SIG-M5 treated with dmso at 0.1 percent for 504 hours (cell line): ENCODE measurements around the gene XNDC1N.
A peak's percentile ranks its signal among the peaks of the same experiment; 100 is the strongest.

ENCODE experiments used
- DNase-seq: peaks from one replicate; lab custom pipeline; 2025; ENCODE audit not compliant: unreplicated experiment; lab: John Stamatoyannopoulos, UW

XNDC1N gene

GRCh38 chr11:71927820-71928736 lies at the start of gene XNDC1N:
TSS of gene XNDC1N (minus strand) at chr11:71928594. CDS start at chr11:71923353, 5,241 bp downstream.
- peak; percentile 94 for DNase-seq

- peak; percentile 28 for DNase-seq
Observed at GRCh38 chr11:71977743-71978418, 49.5 kb upstream of the XNDC1N start.

GRCh38 chr11:71977090-71977489 lies 48.7 kb upstream of the XNDC1N start:
- no peak for DNase-seq

GRCh38 chr11:71976551-71976950 lies 48.2 kb upstream of the XNDC1N start:
- no peak for DNase-seq

GRCh38 chr11:71971680-71972079 lies 43.3 kb upstream of the XNDC1N start:
- no peak for DNase-seq

- DNase-seq = no peak
Observed at GRCh38 chr11:71964641-71965040, 36.2 kb upstream of the XNDC1N start.

GRCh38 chr11:71963468-71963867 lies 35.1 kb upstream of the XNDC1N start:
- DNase-seq = no peak

- DNase-seq = peak; percentile 52
Observed at GRCh38 chr11:71962428-71963038, 34.1 kb upstream of the XNDC1N start.

- DNase-seq = no peak
Observed at GRCh38 chr11:71955898-71956456, 27.6 kb upstream of the XNDC1N start.

- no peak for DNase-seq
Observed at GRCh38 chr11:71951741-71952310, 23.4 kb upstream of the XNDC1N start.

- DNase-seq = no peak
Observed at GRCh38 chr11:71949034-71949433, 20.6 kb upstream of the XNDC1N start.

GRCh38 chr11:71948314-71949027 lies 20.1 kb upstream of the XNDC1N start:
- DNase-seq = no peak

- no peak for DNase-seq
Observed at GRCh38 chr11:71947498-71947897, 19.1 kb upstream of the XNDC1N start.

GRCh38 chr11:71946144-71946571 lies 17.8 kb upstream of the XNDC1N start:
- no peak for DNase-seq

- no peak for DNase-seq
Observed at GRCh38 chr11:71940561-71941219, 12.3 kb upstream of the XNDC1N start.

- no peak for DNase-seq
Observed at GRCh38 chr11:71937826-71938225, 9.4 kb upstream of the XNDC1N start.

GRCh38 chr11:71936825-71937224 lies 8.4 kb upstream of the XNDC1N start:
- no peak for DNase-seq

GRCh38 chr11:71935338-71935925 lies 7.0 kb upstream of the XNDC1N start:
- DNase-seq = no peak

- no peak for DNase-seq
Observed at GRCh38 chr11:71934213-71934612, 5.8 kb upstream of the XNDC1N start.
